ENCODE measurements around the gene MBD1.

- TF ChIP-seq CTCF (IDR thresholded peaks at IDR 0.05) (no peak), POLR2A (IDR thresholded peaks at IDR 0.05) (no peak)
Measured at GRCh38 chr18:50281972-50282520, 723 bp upstream of the MBD1 start.

Measured in testis (tissue), 2 donors.